Progenitor cell of endocrine pancreas (in vitro differentiated cells): ENCODE measurements around the gene STK10. TPM values are rescaled to one million over a fixed set of nuclear protein-coding genes. Genes with fewer than 3 reads are reported as not detected.

Experiments
- DNase-seq: peaks from one replicate; pipeline ENCODE4 v3.0.0; 2021; ENCODE audit warnings: low spot score; ENCODE audit not compliant: unreplicated experiment
- H3K27ac Mint-ChIP-seq: 2 replicates; pipeline ENCODE4 v1.8.0; 2021; ENCODE audit warnings: mild to moderate bottlenecking, moderate library complexity, mixed read lengths
- H3K27me3 Mint-ChIP-seq: 2 replicates; pipeline ENCODE4 v1.8.0; 2021; ENCODE audit warnings: mixed read lengths
- H3K36me3 Mint-ChIP-seq: 2 replicates; pipeline ENCODE4 v1.8.0; 2022; ENCODE audit warnings: mixed read lengths; ENCODE audit not compliant: insufficient read depth
- H3K4me1 Mint-ChIP-seq: 2 replicates; pipeline ENCODE4 v1.8.0; 2021; ENCODE audit warnings: low read depth, mixed read lengths
- H3K4me3 Mint-ChIP-seq: 2 replicates; pipeline ENCODE4 v1.8.0; 2021; ENCODE audit warnings: low read depth, mild to moderate bottlenecking, moderate library complexity, mixed read lengths
- H3K9me3 Mint-ChIP-seq: 2 replicates; pipeline ENCODE4 v1.8.0; 2021; ENCODE audit warnings: low read depth, mixed read lengths
- CTCF ChIP-seq: fragments of 200-600 bp; sonication (generic); IDR thresholded peaks from one replicate; pipeline ENCODE4 v1.5.0; 2021; ENCODE audit warnings: antibody characterized with exemption, mild to moderate bottlenecking; ENCODE audit not compliant: unreplicated experiment
- total RNA-seq: library from RNA; stranded (reverse); gene quantifications from 2 replicates; pipeline ENCODE4 v1.2.1, GENCODE V29; 2021

STK10 gene
- total RNA-seq, 1 donor from 2014 or later, result 18.1 TPM

- no peak for TF ChIP-seq CTCF
- H3K4me3 Mint-ChIP-seq, result no peak overlapping the region
- DNase-seq, result no peak
- peaks cover 3% of the 10 kb centered on the region for H3K9me3 Mint-ChIP-seq
- peaks cover 6% of the 10 kb centered on the region for H3K36me3 Mint-ChIP-seq
- no peak overlapping the region for H3K27ac Mint-ChIP-seq
- peaks cover 2% of the 10 kb centered on the region for H3K4me1 Mint-ChIP-seq
- H3K27me3 Mint-ChIP-seq, result no peaks in the 10 kb centered on the region
Observed at GRCh38 chr5:172077664-172078425, 110.2 kb downstream of the STK10 start.

- Mint-ChIP-seq H3K27ac (no peak overlapping the region), H3K4me1 (peaks cover 2% of the 10 kb centered on the region), H3K36me3 (peaks cover 6% of the 10 kb centered on the region), H3K4me3 (no peak overlapping the region), H3K27me3 (no peaks in the 10 kb centered on the region), H3K9me3 (peaks cover 3% of the 10 kb centered on the region)
- DNase-seq, result no peak
- TF ChIP-seq CTCF, result no peak
Observed at GRCh38 chr5:172076761-172077244, 111.2 kb downstream of the STK10 start.

- Mint-ChIP-seq H3K4me3 (no peak overlapping the region), H3K4me1 (peaks cover 2% of the 10 kb centered on the region), H3K9me3 (peaks cover 3% of the 10 kb centered on the region), H3K27ac (no peak overlapping the region), H3K27me3 (no peaks in the 10 kb centered on the region), H3K36me3 (peaks cover 6% of the 10 kb centered on the region)
- DNase-seq, result no peak
- no peak for TF ChIP-seq CTCF
Observed at GRCh38 chr5:172075656-172076055, 112.4 kb downstream of the STK10 start.

- peaks cover 2% of the 10 kb centered on the region for H3K4me1 Mint-ChIP-seq
- no peak for TF ChIP-seq CTCF
- no peaks in the 10 kb centered on the region for H3K27me3 Mint-ChIP-seq
- no peak overlapping the region for H3K27ac Mint-ChIP-seq
- no peak overlapping the region for H3K4me3 Mint-ChIP-seq
- no peak for DNase-seq
- peaks cover 3% of the 10 kb centered on the region for H3K9me3 Mint-ChIP-seq
- peaks cover 6% of the 10 kb centered on the region for H3K36me3 Mint-ChIP-seq
Observed at GRCh38 chr5:172074896-172075295, 113.1 kb downstream of the STK10 start.

- no peak overlapping the region for H3K4me3 Mint-ChIP-seq
- H3K27ac Mint-ChIP-seq, result no peak overlapping the region
- DNase-seq, result no peak
- H3K9me3 Mint-ChIP-seq, result peaks cover 3% of the 10 kb centered on the region
- peaks cover 6% of the 10 kb centered on the region for H3K36me3 Mint-ChIP-seq
- peaks cover 2% of the 10 kb centered on the region for H3K4me1 Mint-ChIP-seq
- H3K27me3 Mint-ChIP-seq, result no peaks in the 10 kb centered on the region
- no peak for TF ChIP-seq CTCF
Observed at GRCh38 chr5:172071309-172071875, 116.6 kb downstream of the STK10 start.
